ENCODE measurements around the gene ABCA4.

DNA sequence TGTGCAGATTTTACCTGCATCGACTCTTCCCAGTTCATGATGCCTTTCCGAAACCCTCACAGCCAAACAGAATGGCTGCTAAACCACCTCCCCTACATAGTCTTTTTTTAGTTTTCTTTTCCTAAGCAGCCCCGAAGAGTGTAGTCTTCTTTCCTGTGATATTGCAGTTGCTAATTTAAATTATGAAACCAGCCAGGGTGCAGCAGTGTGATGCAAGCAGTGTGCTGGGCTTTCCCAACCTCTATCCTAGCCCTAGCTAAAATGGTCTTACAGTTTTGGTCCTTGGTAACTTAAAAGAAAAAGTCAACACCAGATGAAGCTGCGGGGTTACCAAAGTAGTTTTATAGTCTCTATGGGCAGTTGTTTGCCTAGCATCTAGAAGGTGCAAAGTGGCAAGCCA is 129.7 kb downstream of the ABCA4 start:
- TF ChIP-seq EZH2 (IDR thresholded peaks at IDR 0.05; ENCODE audit: borderline replicate concordance, low read depth, low read length, severe bottlenecking), result no peak
- TF ChIP-seq, protein P1, sequence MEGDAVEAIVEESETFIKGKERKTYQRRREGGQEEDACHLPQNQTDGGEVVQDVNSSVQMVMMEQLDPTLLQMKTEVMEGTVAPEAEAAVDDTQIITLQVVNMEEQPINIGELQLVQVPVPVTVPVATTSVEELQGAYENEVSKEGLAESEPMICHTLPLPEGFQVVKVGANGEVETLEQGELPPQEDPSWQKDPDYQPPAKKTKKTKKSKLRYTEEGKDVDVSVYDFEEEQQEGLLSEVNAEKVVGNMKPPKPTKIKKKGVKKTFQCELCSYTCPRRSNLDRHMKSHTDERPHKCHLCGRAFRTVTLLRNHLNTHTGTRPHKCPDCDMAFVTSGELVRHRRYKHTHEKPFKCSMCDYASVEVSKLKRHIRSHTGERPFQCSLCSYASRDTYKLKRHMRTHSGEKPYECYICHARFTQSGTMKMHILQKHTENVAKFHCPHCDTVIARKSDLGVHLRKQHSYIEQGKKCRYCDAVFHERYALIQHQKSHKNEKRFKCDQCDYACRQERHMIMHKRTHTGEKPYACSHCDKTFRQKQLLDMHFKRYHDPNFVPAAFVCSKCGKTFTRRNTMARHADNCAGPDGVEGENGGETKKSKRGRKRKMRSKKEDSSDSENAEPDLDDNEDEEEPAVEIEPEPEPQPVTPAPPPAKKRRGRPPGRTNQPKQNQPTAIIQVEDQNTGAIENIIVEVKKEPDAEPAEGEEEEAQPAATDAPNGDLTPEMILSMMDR (IDR thresholded peaks at IDR 0.05; ENCODE audit: borderline replicate concordance, extremely low read depth, low read length, poor library complexity, severe bottlenecking), result no peak

All from DND-41 (cell line).